KG1 (cell line): ENCODE data around the gene BCL7B.
"Not testable (repeated sequence)": the region's sequence is repeated elsewhere in the genome, so short reads cannot be mapped to it uniquely, and the experiment has no call there.

Experiments
- DNase-seq: peaks from one replicate; lab custom pipeline; 2025; lab: John Stamatoyannopoulos, UW

Gene BCL7B

GRCh38 chr7:73495507-73495906 lies 62.0 kb downstream of the BCL7B start:
- DNase-seq = not testable (repeated sequence)

- no peak for DNase-seq
Observed at GRCh38 chr7:73489976-73490375, 67.5 kb downstream of the BCL7B start.

GRCh38 chr7:73487486-73487885 lies 70.0 kb downstream of the BCL7B start:
- no peak for DNase-seq
